H9 (cell line): ENCODE measurements around the gene MSH3. TPM values are rescaled to one million over a fixed set of nuclear protein-coding genes. Genes with fewer than 3 reads are reported as not detected.
A peak's percentile ranks its signal among the peaks of the same experiment; 100 is the strongest.

ENCODE experiments used
- DNase-seq: peaks from one replicate; pipeline ENCODE4 v3.0.0-alpha.2; 2017
- H2AFZ ChIP-seq: one replicate; pipeline ENCODE4 v1.6.1; 2013; ENCODE audit warnings: mild to moderate bottlenecking, low read length, control low read depth, moderate library complexity
- H2AK5ac ChIP-seq: 2 replicates; pipeline ENCODE4 v1.6.1; 2013; ENCODE audit warnings: low read length, control low read depth, mixed read lengths; ENCODE audit not compliant: insufficient read length
- H2BK120ac ChIP-seq: one replicate; pipeline ENCODE4 v1.6.1; 2013; ENCODE audit warnings: low read depth, mild to moderate bottlenecking, low read length, control low read depth, inconsistent platforms; ENCODE audit not compliant: poor library complexity, severe bottlenecking
- H2BK12ac ChIP-seq: 2 replicates; pipeline ENCODE4 v1.6.1; 2013; ENCODE audit warnings: low read length, control low read depth, mixed read lengths, low read depth; ENCODE audit not compliant: insufficient read length
- H2BK15ac ChIP-seq: 2 replicates; pipeline ENCODE4 v1.6.1; 2013; ENCODE audit warnings: low read depth, low read length, control low read depth
- H2BK20ac ChIP-seq: one replicate; pipeline ENCODE4 v1.6.1; 2013; ENCODE audit warnings: low read depth, mild to moderate bottlenecking, low read length, control low read depth, inconsistent platforms; ENCODE audit not compliant: poor library complexity, severe bottlenecking
- H2BK5ac ChIP-seq: 2 replicates; pipeline ENCODE4 v1.6.1; 2013; ENCODE audit warnings: low read length, control low read depth, mixed read lengths; ENCODE audit not compliant: insufficient read length
- H3K14ac ChIP-seq: 2 replicates; pipeline ENCODE4 v1.6.1; 2013; ENCODE audit warnings: low read length, control low read depth; ENCODE audit not compliant: insufficient read depth
- H3K18ac ChIP-seq: 2 replicates; pipeline ENCODE4 v1.6.1; 2013; ENCODE audit warnings: low read depth, mild to moderate bottlenecking, mixed read lengths, low read length, control low read depth; ENCODE audit not compliant: insufficient read length
- H3K23ac ChIP-seq: 2 replicates; pipeline ENCODE4 v1.6.1; 2013; ENCODE audit warnings: low read length, control low read depth, mixed read lengths, low read depth; ENCODE audit not compliant: insufficient read length
- H3K23me2 ChIP-seq: 2 replicates; pipeline ENCODE4 v1.6.1; 2013; ENCODE audit warnings: low read depth, mild to moderate bottlenecking, mixed read lengths, low read length, control low read depth; ENCODE audit not compliant: insufficient read length, poor library complexity, severe bottlenecking
- H3K27ac ChIP-seq: 2 replicates; pipeline ENCODE4 v1.5.1; 2013; ENCODE audit warnings: low read length, control low read depth, mixed read lengths, low read depth; ENCODE audit not compliant: insufficient read length
- H3K27me3 ChIP-seq: 2 replicates; pipeline ENCODE4 v1.6.1; 2013; ENCODE audit warnings: low read length, control low read depth, inconsistent platforms; ENCODE audit not compliant: insufficient read depth
- H3K4ac ChIP-seq: 2 replicates; pipeline ENCODE4 v1.6.1; 2013; ENCODE audit warnings: low read depth, mild to moderate bottlenecking, control low read depth, inconsistent platforms, low read length, moderate library complexity
- H3K4me1 ChIP-seq: 2 replicates; pipeline ENCODE4 v1.6.1; 2013; ENCODE audit warnings: low read length, control low read depth, inconsistent platforms; ENCODE audit not compliant: insufficient read depth
- H3K4me2 ChIP-seq: 2 replicates; pipeline ENCODE4 v1.6.1; 2013; ENCODE audit warnings: low read length, control low read depth, mixed read lengths; ENCODE audit not compliant: insufficient read length, insufficient read depth
- H3K56ac ChIP-seq: 2 replicates; pipeline ENCODE4 v1.6.1; 2013; ENCODE audit warnings: low read depth, mild to moderate bottlenecking, mixed read lengths, low read length, control low read depth; ENCODE audit not compliant: insufficient read length
- H3K79me1 ChIP-seq: 2 replicates; pipeline ENCODE4 v1.6.1; 2013; ENCODE audit warnings: low read depth, mild to moderate bottlenecking, moderate library complexity, low read length, control low read depth, inconsistent platforms; ENCODE audit not compliant: insufficient read depth, poor library complexity, severe bottlenecking
- H3K79me2 ChIP-seq: 2 replicates; pipeline ENCODE4 v1.6.1; 2013; ENCODE audit warnings: low read length, control low read depth, inconsistent platforms; ENCODE audit not compliant: insufficient read depth
- H3K9ac ChIP-seq: 2 replicates; pipeline ENCODE4 v1.6.1; 2013; ENCODE audit warnings: low read length, control low read depth, mixed read lengths; ENCODE audit not compliant: insufficient read length; ENCODE audit errors: extremely low read depth
- H3K9me3 ChIP-seq: one replicate; pipeline ENCODE4 v1.6.1; 2013; ENCODE audit warnings: low read depth, low read length, inconsistent platforms; ENCODE audit not compliant: control insufficient read depth
- H3T11ph ChIP-seq: one replicate; pipeline ENCODE4 v1.6.1; 2013; ENCODE audit warnings: mild to moderate bottlenecking, low read length, control low read depth, inconsistent platforms
- H4K20me1 ChIP-seq: one replicate; pipeline ENCODE4 v1.6.1; 2013; ENCODE audit not compliant: control insufficient read depth, insufficient read length, insufficient read depth
- H4K5ac ChIP-seq: 2 replicates; pipeline ENCODE4 v1.6.1; 2013; ENCODE audit warnings: low read depth, mild to moderate bottlenecking, mixed read lengths, low read length, control low read depth; ENCODE audit not compliant: insufficient read length
- H4K8ac ChIP-seq: replicated peaks from 2 replicates; pipeline ENCODE4 v1.6.1; 2013; ENCODE audit warnings: low read length, control low read depth, mixed read lengths, low read depth; ENCODE audit not compliant: insufficient read length
- H4K91ac ChIP-seq: 2 replicates; pipeline ENCODE4 v1.6.1; 2013; ENCODE audit warnings: low read depth, mild to moderate bottlenecking, moderate library complexity, mixed read lengths, low read length, control low read depth; ENCODE audit not compliant: insufficient read length
- H3K27ac Mint-ChIP-seq, 3 experiments: 2 replicates in 2 of 3; 3 replicates in 1 of 3; pipeline ENCODE4 v1.8.0; 2020 to 2021; ENCODE audit warnings: mixed read lengths in 3 of 3, mild to moderate bottlenecking in 1 of 3, moderate library complexity in 1 of 3
- H3K27me3 Mint-ChIP-seq: 2 replicates; pipeline ENCODE4 v1.8.0; 2021; ENCODE audit warnings: low read depth, mild to moderate bottlenecking, moderate library complexity, mixed read lengths
- H3K36me3 Mint-ChIP-seq, 3 experiments: 2 replicates in 2 of 3; 3 replicates in 1 of 3; pipeline ENCODE4 v1.8.0; 2020 to 2021; ENCODE audit warnings: low read depth in 3 of 3, mixed read lengths in 3 of 3; ENCODE audit not compliant: insufficient read depth in 1 of 3
- H3K4me1 Mint-ChIP-seq, 2 experiments: 2 replicates each; pipeline ENCODE4 v1.8.0; 2020; ENCODE audit warnings: mixed read lengths in 2 of 2
- H3K4me3 Mint-ChIP-seq, 2 experiments: 2 replicates in 1 of 2; 3 replicates in 1 of 2; pipeline ENCODE4 v1.8.0; 2020 to 2021; ENCODE audit warnings: mild to moderate bottlenecking in 2 of 2, mixed read lengths in 2 of 2, moderate library complexity in 1 of 2
- H3K9me3 Mint-ChIP-seq, 2 experiments: 2 replicates in 1 of 2; 3 replicates in 1 of 2; pipeline ENCODE4 v1.8.0; 2020; ENCODE audit warnings: mild to moderate bottlenecking in 2 of 2, mixed read lengths in 2 of 2, moderate library complexity in 1 of 2
- WGBS: extraction: QIAGEN DNeasy Blood & Tissue Kit; methylation state at CpG from one replicate; pipeline ENCODE4 v1.1.7; 2013; ENCODE audit warnings: missing lambda C conversion rate, low lambda C conversion rate, mixed read lengths; ENCODE audit not compliant: insufficient read length; ENCODE audit errors: extremely low coverage; 5-methylcytosine and 5-hydroxymethylcytosine counted together
- total RNA-seq: library from RNA; stranded (reverse); gene quantifications from 2 replicates; pipeline ENCODE4 v1.2.1, GENCODE V29; 2021
- TF ChIP-seq, protein P1 (sequence below): fragments of 200-600 bp; sonication (generic); conservative IDR thresholded peaks from 3 replicates; pipeline ENCODE4 v1.8.0; 2021; ENCODE audit warnings: antibody characterized with exemption, mild to moderate bottlenecking

The MSH3 gene
- total RNA-seq, 1 experiment from 2014 or later: 17.3 TPM

DNA sequence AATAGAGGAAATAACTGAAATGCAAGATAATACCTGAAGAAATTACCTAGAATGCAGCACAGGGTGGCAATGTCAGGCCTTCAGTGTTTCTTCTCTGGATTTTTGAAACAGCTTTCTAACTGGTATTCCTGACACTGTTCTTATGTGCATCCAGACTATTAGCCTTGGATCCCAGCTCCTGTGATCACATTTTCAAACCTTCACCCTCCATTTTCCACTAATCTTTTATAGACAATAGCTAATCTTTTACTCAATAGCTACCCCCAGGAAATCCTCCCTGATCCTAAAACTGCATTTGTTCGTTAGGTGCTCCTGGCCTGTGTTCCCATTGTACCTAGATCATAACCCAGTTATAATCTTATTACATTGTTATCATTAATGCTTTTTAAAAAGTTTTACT is 101.8 kb downstream of the MSH3 start:
- no peaks in the 10 kb centered on the region for H3K23me2 ChIP-seq
- H2AK5ac ChIP-seq: no peak overlapping the region
- H3K79me1 ChIP-seq: no peaks in the 10 kb centered on the region
- TF ChIP-seq, protein P1, sequence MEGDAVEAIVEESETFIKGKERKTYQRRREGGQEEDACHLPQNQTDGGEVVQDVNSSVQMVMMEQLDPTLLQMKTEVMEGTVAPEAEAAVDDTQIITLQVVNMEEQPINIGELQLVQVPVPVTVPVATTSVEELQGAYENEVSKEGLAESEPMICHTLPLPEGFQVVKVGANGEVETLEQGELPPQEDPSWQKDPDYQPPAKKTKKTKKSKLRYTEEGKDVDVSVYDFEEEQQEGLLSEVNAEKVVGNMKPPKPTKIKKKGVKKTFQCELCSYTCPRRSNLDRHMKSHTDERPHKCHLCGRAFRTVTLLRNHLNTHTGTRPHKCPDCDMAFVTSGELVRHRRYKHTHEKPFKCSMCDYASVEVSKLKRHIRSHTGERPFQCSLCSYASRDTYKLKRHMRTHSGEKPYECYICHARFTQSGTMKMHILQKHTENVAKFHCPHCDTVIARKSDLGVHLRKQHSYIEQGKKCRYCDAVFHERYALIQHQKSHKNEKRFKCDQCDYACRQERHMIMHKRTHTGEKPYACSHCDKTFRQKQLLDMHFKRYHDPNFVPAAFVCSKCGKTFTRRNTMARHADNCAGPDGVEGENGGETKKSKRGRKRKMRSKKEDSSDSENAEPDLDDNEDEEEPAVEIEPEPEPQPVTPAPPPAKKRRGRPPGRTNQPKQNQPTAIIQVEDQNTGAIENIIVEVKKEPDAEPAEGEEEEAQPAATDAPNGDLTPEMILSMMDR: no peak
- no peak overlapping the region for H4K91ac ChIP-seq
- H3K4ac ChIP-seq: no peak overlapping the region
- H3K79me2 ChIP-seq: no peaks in the 10 kb centered on the region
- no peak overlapping the region for H2BK15ac ChIP-seq
- H3K18ac ChIP-seq: no peak overlapping the region
- H2BK12ac ChIP-seq: no peak overlapping the region
- no peaks in the 10 kb centered on the region for H3K27me3 ChIP-seq
- no peak overlapping the region for H3K27ac ChIP-seq
- no CpG with 5 or more reads among the region's 1 CpG for WGBS
- no peak overlapping the region for H4K8ac ChIP-seq
- Mint-ChIP-seq H3K9me3 (no peaks in the 10 kb centered on the region), H3K27me3 (no peaks in the 10 kb centered on the region), H3K4me1 (peaks cover 39 to 47% of the 10 kb centered on the region in 2 experiments), H3K27ac (peak overlapping the region in 1 of 3 experiments; percentile 57; a peak in 1 of 7 replicates), H3K36me3 (peaks cover 0 to 4% (median 2%) of the 10 kb centered on the region in 3 experiments; a peak in 2 of 7 replicates), H3K4me3 (no peak overlapping the region)
- no peak overlapping the region for H3K9ac ChIP-seq
- no peak overlapping the region for H2BK5ac ChIP-seq
- no peak overlapping the region for H3K23ac ChIP-seq
- no peak overlapping the region for H3T11ph ChIP-seq
- no peaks in the 10 kb centered on the region for H4K20me1 ChIP-seq
- H2BK20ac ChIP-seq: no peak overlapping the region
- no peak overlapping the region for H3K14ac ChIP-seq
- no peak for DNase-seq
- no peaks in the 10 kb centered on the region for H3K9me3 ChIP-seq
- H2BK120ac ChIP-seq: no peak overlapping the region
- peaks cover 11% of the 10 kb centered on the region; the same call in 1 of the 2 replicates for H3K4me1 ChIP-seq
- H4K5ac ChIP-seq: no peak overlapping the region
- H3K4me2 ChIP-seq: no peak overlapping the region
- no peak overlapping the region for H2AFZ ChIP-seq
- no peak overlapping the region for H3K56ac ChIP-seq
